HepG2 (cell line): Measurements from ENCODE around the gene LRRC4C. TPM values are rescaled to one million over a fixed set of nuclear protein-coding genes. Genes with fewer than 3 reads are reported as not detected.
"Not testable (repeated sequence)": the region's sequence is repeated elsewhere in the genome, so short reads cannot be mapped to it uniquely, and the experiment has no call there.

Source experiments
- ATAC-seq: fragments of 200-7000 bp; cut with Tn5 transposase; 3 replicates; pipeline ENCODE4 v1.9.1; 2020; ENCODE audit warnings: mild to moderate bottlenecking, moderate library complexity
- BruUV-seq: library from RNA; stranded (reverse); fragments of 400-500 nt; replicated peaks from 2 replicates; lab custom pipeline; 2021; lab: Mats Ljungman, UMichigan
- CTCF ChIA-PET: fragments of 300-600 bp; formaldehyde crosslinking; extraction: SDS; loops from one replicate; lab custom pipeline; 2021; ENCODE audit warnings: low total read pairs, inconsistent platforms, low intra/inter-chr PET ratio; lab: Yijun Ruan, JAX
- POLR2A ChIA-PET: fragments of 350-600 bp; sonication (Branson Sonifier 250); formaldehyde crosslinking; loops from one replicate; lab custom pipeline; 2020; ENCODE audit warnings: antibody characterized with exemption, inconsistent platforms; lab: Yijun Ruan, JAX
- DNase-seq: peaks from one replicate; pipeline ENCODE4 v3.0.0-alpha.2; 2015; ENCODE audit warnings: low spot score
- FAIRE-seq: peaks from 3 replicates; lab custom pipeline; 2011; peaks lifted over from hg19 to GRCh38; lab: Jason Lieb, UNC
- H2AFZ ChIP-seq: one replicate; pipeline ENCODE4 v1.6.1; 2011; ENCODE audit warnings: low read length, inconsistent platforms
- H3K27ac ChIP-seq: fragments of 300-600 bp; 3 replicates; pipeline ENCODE4 v1.8.0; 2011; ENCODE audit warnings: mixed run types, mild to moderate bottlenecking, mixed read lengths, low read length, inconsistent platforms; ENCODE audit not compliant: insufficient read depth; ENCODE audit errors: extremely low read length
- H3K27me3 ChIP-seq, 2 experiments: fragments of 200-600 bp in 1 of 2; 2 replicates in 1 of 2; 3 replicates in 1 of 2; pipeline versions ENCODE4 v1.6.0 to v1.8.0; 2011; ENCODE audit warnings: low read length in 2 of 2, mild to moderate bottlenecking in 2 of 2, moderate library complexity in 2 of 2, inconsistent platforms in 1 of 2; ENCODE audit not compliant: insufficient read depth in 2 of 2, control insufficient read depth in 1 of 2
- H3K36me3 ChIP-seq, 2 experiments: fragments of 200-600 bp in 1 of 2; replicated peaks in 1 of 2; 2 replicates in 1 of 2; 3 replicates in 1 of 2; pipeline versions ENCODE4 v1.5.1 to v1.8.0; 2011; ENCODE audit warnings: low read length in 2 of 2, inconsistent platforms in 1 of 2; ENCODE audit not compliant: insufficient read depth in 2 of 2, control insufficient read depth in 1 of 2
- H3K4me1 ChIP-seq: 2 replicates; pipeline ENCODE4 v1.5.1; 2012; ENCODE audit warnings: low read length, inconsistent platforms; ENCODE audit not compliant: insufficient read depth
- H3K4me2 ChIP-seq: 2 replicates; pipeline ENCODE4 v1.6.0; 2011; ENCODE audit warnings: low read depth, low read length, inconsistent platforms
- H3K4me3 ChIP-seq, 3 experiments: fragments of 200-600 bp in 1 of 3; sonication (generic), shearing (Covaris generic) in 1 of 3; replicated peaks in 1 of 3; 2 replicates each; pipeline ENCODE4 v1.5.1; 2011 to 2016; ENCODE audit warnings: low read length in 3 of 3, inconsistent platforms in 2 of 3, low read depth in 2 of 3, mild to moderate bottlenecking in 2 of 3, control low read depth in 1 of 3, mixed read lengths in 1 of 3; ENCODE audit not compliant: insufficient read depth in 1 of 3
- H3K79me2 ChIP-seq: one replicate; pipeline ENCODE4 v1.6.1; 2011; ENCODE audit warnings: low read length, inconsistent platforms; ENCODE audit not compliant: insufficient read depth
- H3K9ac ChIP-seq: 2 replicates; pipeline ENCODE4 v1.6.0; 2011; ENCODE audit warnings: mild to moderate bottlenecking, low read depth, low read length, inconsistent platforms; ENCODE audit not compliant: insufficient read depth
- H3K9me3 ChIP-seq: 2 replicates; pipeline ENCODE4 v1.5.1; 2012; ENCODE audit warnings: mild to moderate bottlenecking, low read length
- H4K20me1 ChIP-seq: 2 replicates; pipeline ENCODE4 v1.6.0; 2011; ENCODE audit warnings: inconsistent platforms, mild to moderate bottlenecking, low read length, moderate library complexity; ENCODE audit not compliant: insufficient read depth
- KAT7 ChIP-seq: IDR thresholded peaks from 2 replicates; pipeline ENCODE4 v1.6.1; 2018; ENCODE audit warnings: borderline replicate concordance, missing compliant biosample characterization
- MAFF ChIP-seq: IDR thresholded peaks from 2 replicates; pipeline ENCODE4 v1.6.1; 2011; ENCODE audit warnings: low read depth, low read length, improper control_type of control experiment
- MAFK ChIP-seq, 2 experiments: IDR thresholded peaks in 1 of 2; conservative IDR thresholded peaks in 1 of 2; 2 replicates each; pipeline ENCODE4 v1.6.1; 2011; ENCODE audit warnings: improper control_type of control experiment in 2 of 2, low read length in 2 of 2
- SIX4 ChIP-seq: sonication (generic); formaldehyde crosslinking; IDR thresholded peaks from 2 replicates; pipeline ENCODE4 v1.4.0; 2020; ENCODE audit warnings: missing genetic modification reagents
- SMYD3 ChIP-seq: sonication (generic); formaldehyde crosslinking; IDR thresholded peaks from 2 replicates; pipeline ENCODE4 v1.8.1; 2023; ENCODE audit warnings: mild to moderate bottlenecking, missing genetic modification reagents
- SOX6 ChIP-seq, 2 experiments: fragments of 450-650 bp in 1 of 2; sonication (generic) in 1 of 2; formaldehyde crosslinking in 1 of 2; IDR thresholded peaks; 2 replicates each; pipeline versions ENCODE4 v1.4.0 to v1.6.1; 2017 to 2020; ENCODE audit warnings: antibody characterized with exemption in 1 of 2, mild to moderate bottlenecking in 1 of 2, missing genetic modification reagents in 1 of 2
- ZNF430 ChIP-seq: sonication (generic); formaldehyde crosslinking; IDR thresholded peaks from 2 replicates; pipeline ENCODE4 v1.9.0; 2021; ENCODE audit warnings: mild to moderate bottlenecking, missing genetic modification reagents
- ZNF543 ChIP-seq: sonication (generic); formaldehyde crosslinking; IDR thresholded peaks from 2 replicates; pipeline ENCODE4 v1.4.0; 2020; ENCODE audit warnings: mild to moderate bottlenecking, missing genetic modification reagents
- WGBS: methylation state at CpG from one replicate; pipeline ENCODE4 v1.1.6; 2017; ENCODE audit warnings: low lambda C conversion rate; 5-methylcytosine and 5-hydroxymethylcytosine counted together
- in situ Hi-C: cut with HindIII; loops from 2 replicates; pipeline ENCODE4 v1.10.0; 2017; ENCODE audit warnings: low pct_unique_long_range_greater_than_20kb; ENCODE audit not compliant: extremely low pct_ligation_motif_present
- intact Hi-C: fragments of 100-400 bp; cut with micrococcal nuclease; formaldehyde crosslinking; loops from one replicate; pipeline ENCODE4 v1.10.0; 2022; ENCODE audit not compliant: unreplicated experiment
- polyA plus RNA-seq, 8 experiments: library from polyadenylated mRNA; depleted of rRNA in 3 of 8; stranded (reverse) in 7 of 8; unstranded in 1 of 8; fragments of >200 nt; fragmentation: Illumina TruSeq in 4 of 8; extraction: Trizol in 4 of 8; gene quantifications; 2 replicates each; pipeline versions ENCODE4 v1.2.1 to v1.2.3, GENCODE V29; 2011 to 2016; ENCODE audit warnings: low read depth in 4 of 8, missing spikeins in 1 of 8, mixed read lengths in 1 of 8; ENCODE audit not compliant: insufficient read depth in 1 of 8
- total RNA-seq, 5 experiments: library from RNA; depleted of rRNA; stranded (reverse); fragments of >200 nt; fragmentation: Illumina TruSeq; extraction: Trizol; gene quantifications; 2 replicates each; pipeline ENCODE4 v1.2.3, GENCODE V29; 2016; ENCODE audit warnings: low read depth in 1 of 5
- TF ChIP-seq, protein P1 (sequence below): fragments of 450-650 bp; IDR thresholded peaks from 2 replicates; pipeline ENCODE4 v1.6.1; 2016

Gene LRRC4C
- total and polyA plus RNA-seq, 2 of the 13 experiments (the other 11 are each of a cell fraction or from before 2014, with no cell fraction given), result not detected

DNA sequence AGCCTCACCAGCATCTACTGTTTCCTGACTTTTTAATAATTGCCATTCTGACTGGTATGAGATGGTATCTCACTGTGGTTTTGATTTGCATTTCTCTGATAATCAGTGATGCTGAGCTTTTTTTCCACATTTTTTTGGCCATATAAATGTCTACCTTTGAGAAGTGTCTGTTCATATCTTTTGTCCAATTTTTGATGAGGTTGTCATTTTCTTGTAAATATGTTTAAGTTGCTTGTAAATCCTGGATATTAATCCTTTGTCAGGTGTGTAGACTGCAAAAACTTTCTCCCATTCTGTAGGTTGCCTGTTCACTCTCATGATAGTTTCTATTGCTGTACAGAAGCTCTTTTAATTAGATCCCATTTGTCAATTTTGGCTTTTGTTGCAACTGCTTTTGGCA, 439.8 kb downstream of the LRRC4C start:
- FAIRE-seq, H3K4me3 ChIP-seq, H3K27me3 ChIP-seq: not testable (repeated sequence)

DNA sequence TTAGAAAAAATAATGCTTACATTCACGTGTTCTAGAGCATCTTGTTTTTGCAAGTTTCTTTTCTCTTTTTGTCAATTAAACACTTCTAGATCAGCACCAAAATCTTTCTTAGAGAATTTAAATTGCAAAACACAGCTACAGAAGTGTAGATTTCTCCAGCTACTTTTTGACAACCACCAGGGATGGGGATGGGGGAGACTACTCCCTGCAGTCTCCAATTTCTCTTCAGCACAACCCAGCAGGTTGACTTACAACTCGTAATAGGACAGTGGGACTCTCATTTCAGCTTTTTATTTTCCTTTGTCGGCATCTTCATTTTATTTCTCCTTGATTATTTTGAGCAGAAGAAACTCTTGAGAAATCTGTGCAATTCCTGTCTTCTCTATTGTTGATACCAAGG, 441.2 kb downstream of the LRRC4C start:
- Histone ChIP-seq H3K27me3 (no peaks in the 10 kb centered on the region), H3K9ac (no peak overlapping the region), H2AFZ (no peak overlapping the region), H3K79me2 (no peaks in the 10 kb centered on the region), H3K4me1 (no peaks in the 10 kb centered on the region), H4K20me1 (no peaks in the 10 kb centered on the region), H3K27ac (no peak overlapping the region), H3K36me3 (no peaks in the 10 kb centered on the region)
- 0% methylated on average over 3 of the region's 3 CpGs for WGBS
- intact Hi-C loops, result no loop called here
- no peak for FAIRE-seq
- CTCF ChIA-PET, result no interaction called here
- POLR2A ChIA-PET, result no interaction called here
- TF ChIP-seq SIX4 (CRISPR knock-in tag) (no peak), ZNF543 (CRISPR knock-in tag) (no peak), ZNF430 (no peak), KAT7 (no peak), SOX6 (IDR thresholded peaks at IDR 0.05) (no peak), SOX6 (CRISPR knock-in tag; IDR thresholded peaks at IDR 0.05) (no peak), SMYD3 (CRISPR knock-in tag) (no peak)
- TF ChIP-seq, protein P1, sequence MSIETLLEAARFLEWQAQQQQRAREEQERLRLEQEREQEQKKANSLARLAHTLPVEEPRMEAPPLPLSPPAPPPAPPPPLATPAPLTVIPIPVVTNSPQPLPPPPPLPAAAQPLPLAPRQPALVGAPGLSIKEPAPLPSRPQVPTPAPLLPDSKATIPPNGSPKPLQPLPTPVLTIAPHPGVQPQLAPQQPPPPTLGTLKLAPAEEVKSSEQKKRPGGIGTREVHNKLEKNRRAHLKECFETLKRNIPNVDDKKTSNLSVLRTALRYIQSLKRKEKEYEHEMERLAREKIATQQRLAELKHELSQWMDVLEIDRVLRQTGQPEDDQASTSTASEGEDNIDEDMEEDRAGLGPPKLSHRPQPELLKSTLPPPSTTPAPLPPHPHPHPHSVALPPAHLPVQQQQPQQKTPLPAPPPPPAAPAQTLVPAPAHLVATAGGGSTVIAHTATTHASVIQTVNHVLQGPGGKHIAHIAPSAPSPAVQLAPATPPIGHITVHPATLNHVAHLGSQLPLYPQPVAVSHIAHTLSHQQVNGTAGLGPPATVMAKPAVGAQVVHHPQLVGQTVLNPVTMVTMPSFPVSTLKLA, result no peak
- TF ChIP-seq, all 625 proteins: peak for 0
- in situ Hi-C loops, result no loop called here
- peaks cover 37% of the 10 kb centered on the region for H3K9me3 ChIP-seq
- BruUV-seq, result no TSS peak
- H3K4me2 ChIP-seq, result no peak overlapping the region
- no peak for ATAC-seq
- no peak for DNase-seq
- H3K4me3 ChIP-seq, result no peak overlapping the region

More for the DNA sequence above, 439.8 kb downstream of the LRRC4C start:
- H3K4me1 ChIP-seq, in situ Hi-C loops, H3K4me2 ChIP-seq, DNase-seq, POLR2A ChIA-PET: not testable (repeated sequence)
- peak in 1 of 2 experiments; percentile 67; a peak in 3 of 4 replicates for TF ChIP-seq MAFK (conservative IDR thresholded peaks at IDR 0.05 in 1 of 2, IDR thresholded peaks at IDR 0.05 in 1 of 2; ENCODE audit: low read length in 2 of 2)
- peak; percentile 61 for TF ChIP-seq MAFF
- TF ChIP-seq, all 625 proteins: peak for 2; not testable (repeated sequence) for 623
- H3K27ac ChIP-seq, CTCF ChIA-PET, BruUV-seq, H2AFZ ChIP-seq, intact Hi-C loops, ATAC-seq, H3K36me3 ChIP-seq, H4K20me1 ChIP-seq, H3K79me2 ChIP-seq, H3K9ac ChIP-seq: not testable (repeated sequence)
- H3K9me3 ChIP-seq, result peaks cover 27% of the 10 kb centered on the region
